HG03378 (cell line): ENCODE data around the gene RAB11FIP2.

Source experiments
- ATAC-seq: cut with Tn5 transposase; IDR thresholded peaks from one replicate; pipeline ENCODE4 v1.9.1; 2021; ENCODE audit warnings: mild to moderate bottlenecking, moderate library complexity; ENCODE audit not compliant: unreplicated experiment

Gene RAB11FIP2

DNA sequence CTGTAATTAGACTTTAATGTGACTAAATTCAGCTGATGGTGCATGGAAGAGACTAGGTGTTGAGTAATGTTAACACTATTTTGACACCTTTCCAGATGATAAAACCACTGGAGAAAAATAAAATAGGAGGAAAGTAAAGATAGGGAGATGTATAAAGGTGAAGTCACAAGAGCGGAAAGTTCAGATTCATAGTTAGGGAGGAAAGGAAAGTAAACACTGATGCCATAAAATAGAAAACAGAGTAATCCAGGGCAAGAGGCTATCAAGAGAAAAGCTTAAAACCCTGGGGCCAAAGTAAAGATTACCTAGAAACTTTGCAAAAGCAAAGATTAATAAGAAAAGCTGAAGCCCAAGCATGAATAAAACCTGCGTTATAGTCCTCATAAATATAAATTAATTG, 62.8 kb downstream of the RAB11FIP2 start:
- ATAC-seq, result no peak

- no peak for ATAC-seq
These were observed 65.7 kb downstream of the RAB11FIP2 start for GRCh38 chr10:117980755-117981702.

GRCh38 chr10:117980216-117980615, 66.5 kb downstream of the RAB11FIP2 start:
- ATAC-seq, result no peak

GRCh38 chr10:117972168-117972837, 74.4 kb downstream of the RAB11FIP2 start:
- no peak for ATAC-seq

- no peak for ATAC-seq
These were observed 75.8 kb downstream of the RAB11FIP2 start for GRCh38 chr10:117970962-117971361.

DNA sequence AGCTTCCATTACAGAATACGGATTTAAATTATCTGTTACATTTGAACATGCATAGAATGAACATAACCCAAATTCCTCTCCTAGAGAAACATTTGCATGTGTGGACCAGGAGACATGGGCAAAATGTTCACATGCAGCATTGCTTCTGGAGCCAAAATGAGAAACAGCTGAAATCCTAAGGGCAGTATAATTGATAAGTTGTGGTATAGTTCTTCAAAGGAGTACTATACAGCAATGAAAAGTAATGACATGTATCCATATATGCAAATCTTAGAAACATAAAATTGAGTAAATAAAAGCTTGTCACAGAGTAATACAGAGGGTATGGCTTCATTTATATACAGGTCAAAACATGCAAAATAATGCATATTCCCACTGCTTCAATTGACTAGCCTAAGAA, 77.1 kb downstream of the RAB11FIP2 start:
- no peak for ATAC-seq

DNA sequence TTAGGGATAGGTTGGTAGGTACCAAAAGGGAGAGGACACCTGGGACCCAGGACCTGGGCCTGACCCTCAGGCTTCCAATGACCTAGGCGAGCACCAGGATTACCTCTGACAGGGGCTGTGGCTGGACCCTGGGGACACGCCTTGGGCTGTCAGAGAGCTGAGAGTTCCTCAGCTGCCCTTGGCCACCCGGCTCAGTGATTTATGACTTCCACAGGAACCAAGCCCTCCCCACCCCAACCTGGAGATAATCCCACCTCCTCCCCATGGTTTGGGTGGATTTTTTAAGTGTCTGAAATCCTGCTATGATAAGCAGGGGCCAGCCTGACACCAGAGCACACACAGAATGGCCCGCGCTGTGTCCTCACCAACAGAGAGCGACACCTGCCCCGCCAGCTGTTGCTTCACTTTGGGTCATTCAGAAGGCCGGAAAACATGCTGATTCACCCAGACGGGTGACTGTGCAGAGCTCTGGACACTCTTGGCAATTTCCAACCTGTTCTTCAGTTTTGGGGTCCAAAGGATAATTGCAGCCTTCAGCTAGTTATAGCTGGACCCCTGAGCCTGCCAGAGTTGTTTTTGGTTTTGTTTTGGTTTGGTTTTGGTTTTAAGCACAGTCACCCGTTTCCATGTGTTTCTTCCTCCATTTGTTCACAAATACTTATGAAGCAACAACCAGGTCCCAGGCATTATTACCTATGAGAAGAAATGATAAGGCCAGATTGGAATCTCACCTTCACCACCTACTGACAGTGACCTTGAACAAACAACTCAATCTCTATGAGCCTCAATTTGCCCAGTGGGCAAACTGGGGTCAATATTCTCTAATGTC, 78.2 kb downstream of the RAB11FIP2 start:
- no peak for ATAC-seq

DNA sequence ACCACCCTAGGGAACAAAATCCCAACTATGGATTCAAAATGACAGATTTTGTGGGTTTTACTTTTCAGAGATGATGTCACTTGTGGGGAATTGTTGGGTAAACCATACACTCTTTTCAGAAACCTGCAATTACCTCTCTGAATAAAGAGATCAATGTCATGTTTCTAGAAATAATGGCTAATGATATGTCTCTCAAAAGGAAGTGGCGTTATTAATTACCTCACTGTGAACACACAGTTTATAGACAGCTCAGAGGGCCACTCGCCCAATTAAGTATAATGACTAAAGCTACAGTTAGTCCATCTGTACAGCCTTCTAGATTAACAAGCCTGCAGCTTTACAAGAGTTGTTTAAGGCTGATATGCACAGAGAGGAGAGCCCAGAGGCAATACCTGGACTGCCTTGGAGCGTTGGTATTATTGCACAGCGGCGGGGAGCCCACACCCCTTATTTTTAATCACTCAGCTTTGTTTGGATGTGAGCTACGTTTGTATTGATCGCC, 79.5 kb downstream of the RAB11FIP2 start:
- ATAC-seq, result no peak

DNA sequence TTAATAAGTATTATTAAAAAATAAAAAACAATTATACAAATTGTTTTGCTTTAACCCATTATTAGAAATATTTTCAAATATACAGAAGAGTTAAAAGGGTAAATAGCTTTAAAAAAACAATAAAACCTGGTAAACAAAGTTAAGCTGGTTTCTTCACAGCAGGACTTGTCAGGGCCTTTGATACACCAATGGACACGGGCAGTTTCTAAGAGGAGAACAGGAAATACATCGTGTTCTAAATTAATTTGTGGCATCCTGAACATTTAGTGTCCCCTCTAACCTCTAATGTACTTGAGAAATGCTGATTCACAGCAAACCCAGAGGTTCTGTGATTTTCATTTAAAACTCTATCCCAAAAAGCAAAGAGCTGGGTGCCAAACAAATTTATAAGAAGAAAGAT, 80.8 kb downstream of the RAB11FIP2 start:
- no peak for ATAC-seq

DNA sequence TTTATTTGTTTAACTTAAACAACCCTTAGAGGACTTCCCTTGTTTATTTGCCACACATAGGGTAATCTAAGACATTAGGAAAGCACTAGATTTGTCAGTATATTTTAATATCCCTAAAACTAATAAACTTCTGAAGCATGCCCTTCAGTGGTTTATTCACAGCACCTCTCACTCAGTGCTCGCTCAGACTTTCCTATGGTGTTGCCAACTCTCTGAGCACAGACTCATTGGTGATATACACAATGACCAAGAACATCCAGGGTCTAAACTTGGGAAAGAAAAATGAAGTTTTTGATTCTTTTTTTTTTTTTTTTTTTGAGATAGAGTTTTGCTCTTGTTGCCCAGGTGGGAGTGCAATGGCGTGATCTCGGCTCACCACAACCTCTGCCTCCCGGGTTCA, 82.2 kb downstream of the RAB11FIP2 start:
- no peak for ATAC-seq

DNA sequence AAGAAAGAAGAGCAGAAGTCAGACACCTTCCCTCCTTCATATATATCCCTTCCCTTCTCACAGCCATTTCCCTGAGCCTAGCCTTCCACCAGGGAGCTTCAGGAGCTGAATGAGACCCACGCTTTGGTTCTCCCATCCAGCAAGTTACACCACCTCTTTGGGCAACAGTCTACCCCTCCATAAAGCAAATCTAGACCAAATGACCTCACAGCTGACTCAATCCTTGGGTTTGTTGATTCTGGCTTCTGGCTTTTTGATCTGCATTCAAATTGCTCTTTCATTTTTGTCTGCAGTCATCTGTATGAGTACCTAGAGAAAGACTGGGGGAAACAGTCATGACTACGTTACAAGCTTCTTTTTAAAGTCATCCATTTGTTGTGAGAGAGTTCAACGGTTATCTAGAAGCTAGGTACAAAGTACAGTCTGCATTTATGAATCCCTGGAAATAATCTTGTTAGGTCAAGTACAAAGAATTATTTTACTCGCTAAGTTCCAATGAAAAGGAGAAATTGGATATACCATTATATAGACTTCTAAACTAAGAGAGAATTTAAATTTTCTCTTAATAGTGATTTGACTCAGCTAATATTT, 86.3 kb downstream of the RAB11FIP2 start:
- ATAC-seq, result no peak

GRCh38 chr10:117956972-117957371, 89.8 kb downstream of the RAB11FIP2 start:
- ATAC-seq, result no peak

DNA sequence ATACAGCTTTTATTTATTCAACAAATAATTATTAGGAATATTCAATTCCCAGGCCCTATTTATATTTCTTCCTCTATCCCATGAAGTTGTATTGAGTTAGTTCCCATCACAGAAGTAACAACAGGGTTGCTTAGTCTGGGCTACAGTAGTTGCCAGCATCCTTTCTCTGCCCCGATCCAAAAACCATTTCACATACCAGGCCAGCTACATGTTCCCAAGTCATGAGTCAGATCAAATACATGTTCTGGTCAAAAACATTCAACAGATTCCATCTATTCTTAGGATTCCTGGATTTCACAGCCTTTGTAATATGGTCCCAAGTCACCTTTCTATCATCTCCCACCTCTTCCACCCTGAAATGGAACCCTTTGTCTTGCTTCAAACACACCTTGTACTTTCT, 91.6 kb downstream of the RAB11FIP2 start:
- no peak for ATAC-seq
